K562 (cell line): ENCODE measurements around the gene CAPZB. TPM values are rescaled to one million over a fixed set of nuclear protein-coding genes. Genes with fewer than 3 reads are reported as not detected.

ENCODE experiments used
- BRD9 ChIP-seq: fragments of 450-650 bp; IDR thresholded peaks from 2 replicates; pipeline ENCODE4 v1.6.1; 2018; ENCODE audit warnings: low read depth; ENCODE audit not compliant: partially characterized antibody
- BRF2 ChIP-seq: IDR thresholded peaks from 3 replicates; pipeline ENCODE4 v1.6.1; 2011; ENCODE audit warnings: borderline replicate concordance, mild to moderate bottlenecking; ENCODE audit not compliant: insufficient read length, insufficient read depth
- CBFA2T3 ChIP-seq: fragments of 450-650 bp; IDR thresholded peaks from 2 replicates; pipeline ENCODE4 v1.6.1; 2017
- ELF4 ChIP-seq: fragments of 450-650 bp; formaldehyde crosslinking; IDR thresholded peaks from 2 replicates; pipeline ENCODE4 v1.4.0; 2022; ENCODE audit warnings: missing genetic modification characterization
- HDGF ChIP-seq: fragments of 450-650 bp; IDR thresholded peaks from 2 replicates; pipeline ENCODE4 v1.6.1; 2016
- HNRNPL ChIP-seq: fragments of 200-400 bp; formaldehyde crosslinking; IDR thresholded peaks from 2 replicates; pipeline ENCODE4 v1.6.1; 2017; ENCODE audit warnings: low read depth, mild to moderate bottlenecking, low read length
- KDM1A ChIP-seq, 2 experiments: fragments of 450-650 bp; IDR thresholded peaks; 2 replicates each; pipeline ENCODE4 v1.6.1; 2016; ENCODE audit warnings: mild to moderate bottlenecking in 2 of 2
- MYNN ChIP-seq, 2 experiments: sonication (generic); formaldehyde crosslinking in 1 of 2; IDR thresholded peaks; 2 replicates each; pipeline versions ENCODE4 v1.5.0 to v1.6.1; 2016 to 2020; ENCODE audit warnings: antibody characterized with exemption in 1 of 2, missing genetic modification reagents in 1 of 2
- RBBP5 ChIP-seq: fragments of 200-600 bp; sonication (generic); IDR thresholded peaks from 2 replicates; pipeline ENCODE4 v1.6.1; 2012; ENCODE audit warnings: borderline replicate concordance, mild to moderate bottlenecking, low read length, control low read depth, inconsistent platforms; ENCODE audit not compliant: insufficient read depth, poor library complexity, severe bottlenecking
- SAP30 ChIP-seq: fragments of 200-600 bp; sonication (generic); IDR thresholded peaks from 2 replicates; pipeline ENCODE4 v1.6.1; 2012; ENCODE audit warnings: borderline replicate concordance, low read depth, mild to moderate bottlenecking, moderate library complexity, low read length, control low read depth, inconsistent platforms; ENCODE audit not compliant: insufficient read depth, poor library complexity, severe bottlenecking
- TBL1XR1 ChIP-seq, 2 experiments: IDR thresholded peaks; 2 replicates each; pipeline ENCODE4 v1.6.1; 2012; ENCODE audit warnings: improper control_type of control experiment in 2 of 2, low read length in 2 of 2, mild to moderate bottlenecking in 1 of 2
- TCF3 ChIP-seq: sonication (generic); formaldehyde crosslinking; IDR thresholded peaks from 2 replicates; pipeline ENCODE4 v1.4.0; 2020; ENCODE audit warnings: mild to moderate bottlenecking, missing genetic modification reagents
- ZFP36 ChIP-seq: fragments of 150-350 bp; IDR thresholded peaks from 2 replicates; pipeline ENCODE4 v1.6.1; 2018; ENCODE audit warnings: low read length, low read depth; ENCODE audit not compliant: partially characterized antibody
- ZNF408 ChIP-seq: fragments of 250-450 bp; sonication (Bioruptor Pico); IDR thresholded peaks from 2 replicates; pipeline ENCODE4 v1.4.0; 2020; ENCODE audit warnings: low read depth, mild to moderate bottlenecking, moderate library complexity
- polyA plus RNA-seq, 8 experiments: library from polyadenylated mRNA; depleted of rRNA in 4 of 8; stranded (reverse) in 5 of 8; unstranded in 3 of 8; fragments of >200 nt; fragmentation: Nextera tagmentation in 2 of 8; fragmentation: Illumina TruSeq in 1 of 8; extraction: Ambion mirVana in 2 of 8; extraction: Trizol in 1 of 8; gene quantifications; 2 replicates each; pipeline versions ENCODE4 v1.2.1 to v1.2.3, GENCODE V29; 2011 to 2014; ENCODE audit warnings: inconsistent platforms in 1 of 8, missing spikeins in 1 of 8
- total RNA-seq, 7 experiments: library from RNA; depleted of rRNA in 6 of 7; stranded (reverse); fragments of >200 nt in 6 of 7; fragmentation: Illumina TruSeq in 2 of 7; extraction: Trizol in 2 of 7; gene quantifications; 2 replicates each; pipeline versions ENCODE4 v1.2.1 to v1.2.3, GENCODE V29; 2011 to 2021; ENCODE audit warnings: low replicate concordance in 1 of 7
- TF ChIP-seq, protein P1 (sequence below), 2 experiments: fragments of 450-650 bp; conservative IDR thresholded peaks; 2 replicates each; pipeline ENCODE4 v1.6.1; 2017; ENCODE audit warnings: mild to moderate bottlenecking in 2 of 2, moderate library complexity in 2 of 2
- TF ChIP-seq, protein P2 (sequence below): sonication (generic); formaldehyde crosslinking; IDR thresholded peaks from 2 replicates; pipeline ENCODE4 v1.8.1; 2023; ENCODE audit warnings: mild to moderate bottlenecking, missing genetic modification reagents, moderate library complexity
- TF ChIP-seq, protein P3 (sequence below): fragments of 450-650 bp; IDR thresholded peaks from 2 replicates; pipeline ENCODE4 v1.7.0; 2016; ENCODE audit warnings: borderline replicate concordance
- TF ChIP-seq, protein P4 (sequence below): IDR thresholded peaks from 2 replicates; pipeline ENCODE4 v1.6.1; 2012; ENCODE audit warnings: low read depth, low read length, improper control_type of control experiment, borderline replicate concordance

CAPZB gene
- total and polyA plus RNA-seq, 9 of the 15 experiments (the other 6 are each of a cell fraction or from before 2014, with no cell fraction given) = 57.6 to 297 (median 125) TPM

DNA sequence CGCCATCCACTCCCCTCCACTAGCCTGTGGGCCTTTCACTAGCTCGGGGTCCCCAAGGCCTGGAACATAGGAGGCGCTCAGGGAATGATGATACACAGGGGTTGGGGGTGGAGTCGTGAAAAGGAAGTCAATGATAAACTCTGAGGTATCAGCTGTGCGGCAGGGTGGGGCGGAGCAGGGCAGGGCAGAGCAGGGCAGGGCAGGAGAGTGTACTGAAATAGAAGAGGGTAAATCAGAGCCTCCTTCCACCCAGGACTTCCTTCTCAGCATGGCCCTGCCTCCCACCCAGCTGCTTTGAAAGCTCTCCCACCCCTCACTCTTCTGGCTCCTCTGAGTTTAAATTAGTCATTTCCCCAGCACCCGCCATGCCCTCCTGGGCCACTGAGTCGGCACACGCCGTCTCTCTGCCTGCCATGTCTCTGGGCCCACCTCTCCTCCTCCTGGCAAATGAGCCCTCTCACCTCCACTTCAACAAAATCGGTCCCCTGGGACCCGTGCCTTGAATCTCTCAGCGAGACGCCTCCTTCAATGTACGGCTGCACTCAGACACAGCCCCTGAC, 16.9 kb downstream of the CAPZB start (continued):
- TF ChIP-seq, protein P1, sequence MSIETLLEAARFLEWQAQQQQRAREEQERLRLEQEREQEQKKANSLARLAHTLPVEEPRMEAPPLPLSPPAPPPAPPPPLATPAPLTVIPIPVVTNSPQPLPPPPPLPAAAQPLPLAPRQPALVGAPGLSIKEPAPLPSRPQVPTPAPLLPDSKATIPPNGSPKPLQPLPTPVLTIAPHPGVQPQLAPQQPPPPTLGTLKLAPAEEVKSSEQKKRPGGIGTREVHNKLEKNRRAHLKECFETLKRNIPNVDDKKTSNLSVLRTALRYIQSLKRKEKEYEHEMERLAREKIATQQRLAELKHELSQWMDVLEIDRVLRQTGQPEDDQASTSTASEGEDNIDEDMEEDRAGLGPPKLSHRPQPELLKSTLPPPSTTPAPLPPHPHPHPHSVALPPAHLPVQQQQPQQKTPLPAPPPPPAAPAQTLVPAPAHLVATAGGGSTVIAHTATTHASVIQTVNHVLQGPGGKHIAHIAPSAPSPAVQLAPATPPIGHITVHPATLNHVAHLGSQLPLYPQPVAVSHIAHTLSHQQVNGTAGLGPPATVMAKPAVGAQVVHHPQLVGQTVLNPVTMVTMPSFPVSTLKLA (conservative IDR thresholded peaks at IDR 0.05) = peak in 1 of 2 experiments; percentile 66; a peak in 2 of 4 replicates
- TF ChIP-seq RBBP5 (no peak), ELF4 (CRISPR knock-in tag) (0 out of 2 replicates have a peak, but pooled peaks have one; percentile 47), HNRNPL (0 out of 2 replicates have a peak, but pooled peaks have one; percentile 29), BRD9 (no peak), HDGF (0 out of 2 replicates have a peak, but pooled peaks have one; percentile 60), SAP30 (peak; percentile 53), KDM1A (IDR thresholded peaks at IDR 0.05) (peak in 1 of 2 experiments; percentile 18; a peak in 1 of 4 replicates), MYNN (IDR thresholded peaks at IDR 0.05) (0 out of 2 replicates have a peak, but pooled peaks have one; percentile 66), MYNN (CRISPR knock-in tag; IDR thresholded peaks at IDR 0.05) (no peak), TBL1XR1 (IDR thresholded peaks at IDR 0.05; ENCODE audit: low read length in 2 of 2) (0 out of 4 replicates have a peak, but pooled peaks of 1 of the 2 experiments have one; percentile 20), TCF3 (CRISPR knock-in tag) (0 out of 2 replicates have a peak, but pooled peaks have one; percentile 24), BRF2 (no peak), ZNF408 (CRISPR knock-in tag) (no peak), ZFP36 (peak; percentile 8), CBFA2T3 (0 out of 2 replicates have a peak, but pooled peaks have one; percentile 10)
- TF ChIP-seq, protein P2, sequence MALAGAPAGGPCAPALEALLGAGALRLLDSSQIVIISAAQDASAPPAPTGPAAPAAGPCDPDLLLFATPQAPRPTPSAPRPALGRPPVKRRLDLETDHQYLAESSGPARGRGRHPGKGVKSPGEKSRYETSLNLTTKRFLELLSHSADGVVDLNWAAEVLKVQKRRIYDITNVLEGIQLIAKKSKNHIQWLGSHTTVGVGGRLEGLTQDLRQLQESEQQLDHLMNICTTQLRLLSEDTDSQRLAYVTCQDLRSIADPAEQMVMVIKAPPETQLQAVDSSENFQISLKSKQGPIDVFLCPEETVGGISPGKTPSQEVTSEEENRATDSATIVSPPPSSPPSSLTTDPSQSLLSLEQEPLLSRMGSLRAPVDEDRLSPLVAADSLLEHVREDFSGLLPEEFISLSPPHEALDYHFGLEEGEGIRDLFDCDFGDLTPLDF (CRISPR knock-in tag) = peak; percentile 31; the same call in 1 of the 2 replicates
- TF ChIP-seq, protein P3, sequence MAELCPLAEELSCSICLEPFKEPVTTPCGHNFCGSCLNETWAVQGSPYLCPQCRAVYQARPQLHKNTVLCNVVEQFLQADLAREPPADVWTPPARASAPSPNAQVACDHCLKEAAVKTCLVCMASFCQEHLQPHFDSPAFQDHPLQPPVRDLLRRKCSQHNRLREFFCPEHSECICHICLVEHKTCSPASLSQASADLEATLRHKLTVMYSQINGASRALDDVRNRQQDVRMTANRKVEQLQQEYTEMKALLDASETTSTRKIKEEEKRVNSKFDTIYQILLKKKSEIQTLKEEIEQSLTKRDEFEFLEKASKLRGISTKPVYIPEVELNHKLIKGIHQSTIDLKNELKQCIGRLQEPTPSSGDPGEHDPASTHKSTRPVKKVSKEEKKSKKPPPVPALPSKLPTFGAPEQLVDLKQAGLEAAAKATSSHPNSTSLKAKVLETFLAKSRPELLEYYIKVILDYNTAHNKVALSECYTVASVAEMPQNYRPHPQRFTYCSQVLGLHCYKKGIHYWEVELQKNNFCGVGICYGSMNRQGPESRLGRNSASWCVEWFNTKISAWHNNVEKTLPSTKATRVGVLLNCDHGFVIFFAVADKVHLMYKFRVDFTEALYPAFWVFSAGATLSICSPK = no peak
- TF ChIP-seq, protein P4, sequence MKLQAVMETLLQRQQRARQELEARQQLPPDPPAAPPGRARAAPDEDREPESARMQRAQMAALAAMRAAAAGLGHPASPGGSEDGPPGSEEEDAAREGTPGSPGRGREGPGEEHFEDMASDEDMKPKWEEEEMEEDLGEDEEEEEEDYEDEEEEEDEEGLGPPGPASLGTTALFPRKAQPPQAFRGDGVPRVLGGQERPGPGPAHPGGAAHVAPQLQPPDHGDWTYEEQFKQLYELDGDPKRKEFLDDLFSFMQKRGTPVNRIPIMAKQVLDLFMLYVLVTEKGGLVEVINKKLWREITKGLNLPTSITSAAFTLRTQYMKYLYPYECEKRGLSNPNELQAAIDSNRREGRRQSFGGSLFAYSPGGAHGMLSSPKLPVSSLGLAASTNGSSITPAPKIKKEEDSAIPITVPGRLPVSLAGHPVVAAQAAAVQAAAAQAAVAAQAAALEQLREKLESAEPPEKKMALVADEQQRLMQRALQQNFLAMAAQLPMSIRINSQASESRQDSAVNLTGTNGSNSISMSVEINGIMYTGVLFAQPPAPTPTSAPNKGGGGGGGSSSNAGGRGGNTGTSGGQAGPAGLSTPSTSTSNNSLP = 0 out of 2 replicates have a peak, but pooled peaks have one; percentile 17
